Suprapubic skin (tissue), 3 donors: ENCODE data around the gene PCSK9.

Experiments
- CTCF ChIP-seq, 2 donors: fragments of 200-600 bp in 1 of 2; fragments of 450-650 bp in 1 of 2; sonication (generic) in 1 of 2; IDR thresholded peaks; one replicate each; pipeline ENCODE4 v1.5.1; 2016 to 2019; ENCODE audit warnings: antibody characterized with exemption in 2 of 2, mild to moderate bottlenecking in 1 of 2, moderate library complexity in 1 of 2
- EP300 ChIP-seq: sonication (generic); formaldehyde crosslinking; IDR thresholded peaks from one replicate; pipeline ENCODE4 v1.6.1; 2017; ENCODE audit warnings: antibody characterized with exemption

DNA sequence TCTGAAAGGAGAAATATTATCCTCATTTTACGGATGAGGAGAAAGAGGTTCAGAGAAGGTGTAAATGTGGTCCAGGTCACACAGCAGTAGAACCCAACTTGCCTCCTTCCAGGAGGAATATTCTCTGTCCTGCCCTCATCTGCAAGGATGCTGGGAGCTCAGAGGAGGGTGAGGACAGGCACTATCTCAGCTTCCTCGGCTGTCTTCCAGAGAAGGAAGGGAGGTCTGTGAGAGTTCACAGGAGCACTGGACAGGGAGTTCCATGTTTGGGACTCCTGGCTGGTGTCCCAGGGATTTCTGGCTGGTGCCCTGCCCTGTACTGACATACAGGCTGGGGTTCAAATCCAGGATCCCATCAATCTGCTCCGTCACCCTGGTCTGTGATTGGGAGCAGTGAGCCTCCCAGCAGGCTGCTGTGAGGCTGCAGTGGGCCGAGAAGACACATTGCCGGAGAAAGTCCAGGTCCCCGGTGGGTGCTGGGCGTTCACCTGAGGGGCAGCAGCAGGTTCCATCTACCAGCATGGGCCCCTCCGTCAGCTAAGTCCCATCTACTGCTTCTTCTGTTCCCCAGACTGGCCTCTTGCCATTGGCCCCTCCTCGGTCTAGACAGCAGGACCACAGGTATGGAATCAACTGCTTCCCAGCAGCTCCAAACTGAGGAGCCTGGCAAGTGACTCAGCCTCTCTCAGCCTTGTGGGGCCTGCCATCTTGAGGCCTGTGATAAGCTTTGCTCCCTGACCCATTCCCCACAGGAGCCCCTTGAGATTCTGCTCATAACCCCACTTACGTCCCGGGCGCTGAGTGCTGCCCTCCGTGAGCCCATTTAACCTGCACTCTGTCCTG lies 49.2 kb upstream of the PCSK9 start:
- no peak for TF ChIP-seq EP300
- no peak for TF ChIP-seq CTCF (IDR thresholded peaks at IDR 0.05)
